ENCODE data around the gene RGL3.

DNA sequence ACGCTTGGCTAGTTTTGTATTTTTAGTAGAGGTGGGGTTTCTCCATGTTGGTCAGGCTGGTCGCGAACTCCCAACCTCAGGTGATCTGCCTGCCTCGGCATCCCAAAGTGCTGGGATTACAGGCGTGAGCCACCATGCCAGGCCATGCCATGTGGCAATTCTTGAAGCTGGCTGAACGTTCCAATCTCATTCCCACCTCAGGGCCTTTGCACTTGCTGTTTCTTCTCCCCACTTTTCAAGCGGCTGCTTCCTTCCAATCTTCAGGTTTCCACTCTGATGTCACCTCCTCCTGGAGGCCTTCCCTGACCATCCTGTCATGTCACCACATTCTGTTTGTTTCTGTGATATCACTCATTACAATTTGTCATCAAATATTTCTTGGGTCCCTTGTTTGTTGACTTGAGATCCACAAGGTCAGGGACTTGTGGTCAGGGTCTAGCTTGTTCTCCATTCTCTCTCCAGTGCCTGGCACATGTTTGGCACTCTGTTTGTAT lies 39.2 kb downstream of the RGL3 start:
- TF ChIP-seq, protein P1, sequence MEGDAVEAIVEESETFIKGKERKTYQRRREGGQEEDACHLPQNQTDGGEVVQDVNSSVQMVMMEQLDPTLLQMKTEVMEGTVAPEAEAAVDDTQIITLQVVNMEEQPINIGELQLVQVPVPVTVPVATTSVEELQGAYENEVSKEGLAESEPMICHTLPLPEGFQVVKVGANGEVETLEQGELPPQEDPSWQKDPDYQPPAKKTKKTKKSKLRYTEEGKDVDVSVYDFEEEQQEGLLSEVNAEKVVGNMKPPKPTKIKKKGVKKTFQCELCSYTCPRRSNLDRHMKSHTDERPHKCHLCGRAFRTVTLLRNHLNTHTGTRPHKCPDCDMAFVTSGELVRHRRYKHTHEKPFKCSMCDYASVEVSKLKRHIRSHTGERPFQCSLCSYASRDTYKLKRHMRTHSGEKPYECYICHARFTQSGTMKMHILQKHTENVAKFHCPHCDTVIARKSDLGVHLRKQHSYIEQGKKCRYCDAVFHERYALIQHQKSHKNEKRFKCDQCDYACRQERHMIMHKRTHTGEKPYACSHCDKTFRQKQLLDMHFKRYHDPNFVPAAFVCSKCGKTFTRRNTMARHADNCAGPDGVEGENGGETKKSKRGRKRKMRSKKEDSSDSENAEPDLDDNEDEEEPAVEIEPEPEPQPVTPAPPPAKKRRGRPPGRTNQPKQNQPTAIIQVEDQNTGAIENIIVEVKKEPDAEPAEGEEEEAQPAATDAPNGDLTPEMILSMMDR (conservative IDR thresholded peaks at IDR 0.05; ENCODE audit: low read length) = no peak
- no peak for TF ChIP-seq EZH2phosphoT487 (IDR thresholded peaks at IDR 0.05; ENCODE audit: borderline replicate concordance, low read depth, low read length)

All from OCI-LY7 (cell line).